HEK293T (cell line): ENCODE measurements around the gene C1orf94.

ENCODE experiments used
- CTCF ChIA-PET: fragments of 350-600 bp; formaldehyde crosslinking; extraction: SDS; loops from one replicate; lab custom pipeline; 2021; ENCODE audit warnings: antibody characterized with exemption, inconsistent platforms; lab: Yijun Ruan, JAX
- POLR2A ChIA-PET: fragments of 350-600 bp; formaldehyde crosslinking; extraction: SDS; loops from one replicate; lab custom pipeline; 2020; ENCODE audit warnings: antibody characterized with exemption, inconsistent platforms; lab: Yijun Ruan, JAX
- DNase-seq: peaks from one replicate; pipeline ENCODE4 v3.0.0; 2012; ENCODE audit warnings: mixed read lengths; ENCODE audit errors: extremely low spot score
- ARNT ChIP-seq: fragments of 450-650 bp; IDR thresholded peaks from 2 replicates; pipeline ENCODE4 v1.6.1; 2017; ENCODE audit warnings: mild to moderate bottlenecking
- BHLHE40 ChIP-seq: fragments of 450-650 bp; IDR thresholded peaks from 2 replicates; pipeline ENCODE4 v1.6.1; 2016; ENCODE audit warnings: mild to moderate bottlenecking, moderate library complexity, borderline replicate concordance
- CTBP1 ChIP-seq: fragments of 450-650 bp; IDR thresholded peaks from 2 replicates; pipeline ENCODE4 v1.6.1; 2016; ENCODE audit warnings: borderline replicate concordance
- ELF4 ChIP-seq: fragments of 450-650 bp; IDR thresholded peaks from 2 replicates; pipeline ENCODE4 v1.6.1; 2017; ENCODE audit warnings: antibody characterized with exemption
- FOXA1 ChIP-seq: fragments of 450-650 bp; IDR thresholded peaks from 2 replicates; pipeline ENCODE4 v1.6.1; 2016; ENCODE audit warnings: mild to moderate bottlenecking
- FOXK2 ChIP-seq: fragments of 450-650 bp; IDR thresholded peaks from 2 replicates; pipeline ENCODE4 v1.6.1; 2016; ENCODE audit warnings: mild to moderate bottlenecking
- FOXM1 ChIP-seq: fragments of 450-650 bp; IDR thresholded peaks from 2 replicates; pipeline ENCODE4 v1.6.1; 2017; ENCODE audit warnings: mild to moderate bottlenecking, borderline replicate concordance
- HDGF ChIP-seq: fragments of 450-650 bp; IDR thresholded peaks from 2 replicates; pipeline ENCODE4 v1.6.1; 2017; ENCODE audit warnings: antibody characterized with exemption, borderline replicate concordance
- L3MBTL2 ChIP-seq: fragments of 450-650 bp; conservative IDR thresholded peaks from 2 replicates; pipeline ENCODE4 v1.6.1; 2016; ENCODE audit warnings: mild to moderate bottlenecking
- LEF1 ChIP-seq: fragments of 450-650 bp; IDR thresholded peaks from 2 replicates; pipeline ENCODE4 v1.6.1; 2017; ENCODE audit warnings: mild to moderate bottlenecking, borderline replicate concordance
- NFRKB ChIP-seq: fragments of 450-650 bp; IDR thresholded peaks from 2 replicates; pipeline ENCODE4 v1.6.1; 2016; ENCODE audit warnings: mild to moderate bottlenecking, moderate library complexity
- SP1 ChIP-seq: fragments of 450-650 bp; IDR thresholded peaks from 2 replicates; pipeline ENCODE4 v1.6.1; 2017
- SUZ12 ChIP-seq: fragments of 450-650 bp; IDR thresholded peaks from 2 replicates; pipeline ENCODE4 v1.6.1; 2016; ENCODE audit warnings: mild to moderate bottlenecking
- TARDBP ChIP-seq: fragments of 450-650 bp; IDR thresholded peaks from 2 replicates; pipeline ENCODE4 v1.6.1; 2016
- ZNF384 ChIP-seq: fragments of 450-650 bp; IDR thresholded peaks from 2 replicates; pipeline ENCODE4 v1.6.1; 2016
- TF ChIP-seq, protein P1 (sequence below): fragments of 450-650 bp; IDR thresholded peaks from 2 replicates; pipeline ENCODE4 v1.6.1; 2016

Gene C1orf94

DNA sequence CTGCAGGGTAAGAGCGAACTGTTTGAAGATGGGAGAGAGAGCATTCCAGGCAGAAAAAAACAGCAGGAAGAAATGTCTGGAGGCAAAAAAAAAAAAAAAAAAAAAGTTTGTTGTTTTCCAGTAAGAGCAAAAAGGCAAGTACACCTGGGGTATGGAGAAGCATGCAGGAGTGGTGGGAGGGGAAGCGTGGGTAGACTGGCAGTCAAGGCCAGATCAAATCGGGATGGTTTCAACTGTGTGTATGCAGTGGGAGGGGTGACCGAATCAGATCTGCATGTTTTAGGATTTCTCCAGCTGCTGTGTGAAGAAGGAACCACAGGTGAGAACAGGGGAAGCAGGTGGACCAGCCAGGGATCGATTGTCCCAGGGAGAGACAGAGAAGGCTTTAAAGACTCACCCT lies 46.4 kb upstream of the C1orf94 start:
- TF ChIP-seq BHLHE40 (no peak), SP1 (no peak), FOXM1 (no peak), TARDBP (no peak), LEF1 (no peak), HDGF (no peak), SUZ12 (no peak), FOXA1 (no peak), ELF4 (no peak), ARNT (no peak), NFRKB (no peak), FOXK2 (no peak), ZNF384 (no peak), CTBP1 (no peak), L3MBTL2 (no peak)
- TF ChIP-seq, protein P1, sequence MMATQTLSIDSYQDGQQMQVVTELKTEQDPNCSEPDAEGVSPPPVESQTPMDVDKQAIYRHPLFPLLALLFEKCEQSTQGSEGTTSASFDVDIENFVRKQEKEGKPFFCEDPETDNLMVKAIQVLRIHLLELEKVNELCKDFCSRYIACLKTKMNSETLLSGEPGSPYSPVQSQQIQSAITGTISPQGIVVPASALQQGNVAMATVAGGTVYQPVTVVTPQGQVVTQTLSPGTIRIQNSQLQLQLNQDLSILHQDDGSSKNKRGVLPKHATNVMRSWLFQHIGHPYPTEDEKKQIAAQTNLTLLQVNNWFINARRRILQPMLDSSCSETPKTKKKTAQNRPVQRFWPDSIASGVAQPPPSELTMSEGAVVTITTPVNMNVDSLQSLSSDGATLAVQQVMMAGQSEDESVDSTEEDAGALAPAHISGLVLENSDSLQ = no peak
- CTCF ChIA-PET = no interaction called here
- no peak for DNase-seq
- POLR2A ChIA-PET = no interaction called here

DNA sequence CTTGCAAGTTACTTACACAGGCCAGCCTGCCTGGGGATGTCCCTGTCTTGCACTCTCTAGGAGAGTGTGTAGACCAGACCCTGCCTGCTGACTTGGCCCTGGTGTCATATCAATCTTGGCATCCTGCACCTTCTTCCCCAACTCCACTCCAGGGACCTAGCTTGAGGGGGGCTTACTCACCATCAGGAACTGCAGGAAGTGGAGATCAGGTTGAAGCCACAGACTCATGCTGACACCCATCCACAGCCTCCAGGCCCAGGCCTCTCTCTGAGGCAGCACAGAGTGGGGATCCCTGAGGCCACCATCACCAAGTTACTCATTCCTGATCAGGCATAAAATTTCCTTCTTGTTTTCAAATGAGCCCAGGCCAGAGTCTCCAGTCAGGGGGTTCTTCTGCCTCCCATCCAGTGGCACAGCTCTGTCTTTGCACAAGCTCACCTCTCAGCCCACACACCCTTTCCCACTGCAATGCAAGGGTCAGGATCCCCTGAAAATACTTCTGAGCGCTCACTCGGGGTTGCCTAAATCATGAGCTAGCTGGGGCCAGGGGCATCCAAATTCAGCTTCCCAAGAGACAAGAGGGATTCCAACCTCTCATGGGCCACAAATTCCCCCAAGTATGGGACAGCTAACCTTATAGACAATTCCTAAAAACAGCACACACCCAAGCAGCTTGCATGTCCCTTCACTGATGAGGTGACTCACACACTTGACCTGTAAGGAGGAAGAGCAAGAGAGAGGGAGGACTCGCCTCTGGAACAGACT lies 45.1 kb upstream of the C1orf94 start:
- TF ChIP-seq BHLHE40 (no peak), FOXK2 (no peak), LEF1 (no peak), FOXA1 (no peak), TARDBP (no peak), ZNF384 (no peak), SUZ12 (no peak), CTBP1 (no peak), FOXM1 (no peak), ARNT (no peak), NFRKB (no peak)
- POLR2A ChIA-PET = no interaction called here
- DNase-seq = no peak
- CTCF ChIA-PET = no interaction called here

DNA sequence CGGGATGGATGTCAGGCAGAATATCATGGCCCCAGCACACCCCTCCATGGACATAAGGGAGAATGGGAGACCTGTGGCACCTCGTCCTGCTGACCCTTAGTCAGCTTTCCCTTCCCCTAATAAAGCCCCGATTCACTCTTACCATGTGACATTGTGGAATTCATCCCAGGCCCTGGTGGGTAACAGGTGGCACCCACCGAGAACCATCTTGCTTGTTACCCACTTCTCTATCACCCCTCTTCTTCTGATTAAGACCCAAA lies 44.6 kb upstream of the C1orf94 start:
- TF ChIP-seq HDGF (no peak), FOXM1 (no peak), SUZ12 (no peak), ELF4 (no peak), TARDBP (no peak), CTBP1 (no peak), LEF1 (no peak), SP1 (no peak), ZNF384 (no peak), BHLHE40 (no peak), ARNT (no peak), NFRKB (no peak), FOXA1 (no peak), FOXK2 (no peak), L3MBTL2 (no peak)
- TF ChIP-seq, protein P1 = no peak
- ChIA-PET CTCF (no interaction called here), POLR2A (no interaction called here)
- DNase-seq = no peak

DNA sequence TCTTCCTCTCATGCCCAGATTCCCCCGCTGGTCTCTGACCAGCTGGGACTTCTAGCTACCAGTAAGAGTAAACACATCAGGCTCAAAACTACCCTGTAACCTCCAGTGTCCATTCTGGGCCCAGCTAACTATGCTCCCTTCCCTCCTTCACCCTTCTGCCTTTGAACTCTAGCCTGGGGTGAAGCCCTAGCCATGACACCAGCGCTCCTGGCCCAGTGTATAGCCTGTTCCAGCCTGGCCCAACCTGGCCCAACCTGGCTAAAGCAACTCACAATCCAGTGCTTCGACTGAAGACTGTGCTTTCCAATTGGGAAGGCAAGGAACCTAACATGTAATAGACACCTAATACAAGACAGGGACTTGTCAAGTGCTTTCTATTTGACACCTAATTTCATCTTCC lies 39.3 kb upstream of the C1orf94 start:
- TF ChIP-seq FOXA1 (no peak), CTBP1 (no peak), ZNF384 (no peak)
- TF ChIP-seq, protein P1 = no peak
- POLR2A ChIA-PET = no interaction called here
- CTCF ChIA-PET = no interaction called here
- DNase-seq = no peak

DNA sequence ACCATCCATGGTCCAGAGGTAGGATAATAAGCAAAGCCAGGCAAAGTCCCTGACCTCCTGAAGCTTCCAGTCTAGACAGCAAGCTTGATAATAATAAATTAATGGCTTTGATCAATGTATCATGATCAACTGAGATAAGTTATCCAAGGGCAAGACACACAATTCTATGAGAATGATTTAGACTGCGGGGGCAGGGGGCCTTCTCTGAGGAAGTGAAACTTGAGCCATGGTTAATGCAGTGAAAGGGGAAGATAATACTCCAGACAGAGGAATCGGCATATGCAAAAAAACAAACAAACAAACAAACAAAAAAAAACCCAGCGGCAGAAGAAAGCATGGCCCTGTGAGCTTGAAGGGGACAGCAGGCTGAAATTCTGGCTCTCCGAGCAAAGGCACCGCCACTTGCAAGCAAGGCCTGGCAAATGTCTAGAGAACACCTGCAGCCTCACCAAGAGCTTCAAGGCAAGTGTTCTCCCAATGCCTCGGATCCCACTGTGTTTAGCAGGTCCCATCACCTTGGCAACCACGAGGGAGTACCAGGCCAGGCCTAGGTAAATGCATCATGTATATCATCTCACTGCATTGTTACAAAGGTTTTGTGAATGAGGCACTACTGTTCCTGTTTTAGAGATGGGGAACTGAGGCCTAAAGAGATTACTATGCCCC lies 36.6 kb upstream of the C1orf94 start:
- ChIA-PET CTCF (interaction anchor here (0.6 kb wide), 1 partner anchor 13 kb away, joined by 4 read pairs; no protein-coding TSS in a partner anchor), POLR2A (no interaction called here)
- TF ChIP-seq FOXA1 (no peak), HDGF (no peak), CTBP1 (no peak), FOXM1 (no peak), LEF1 (no peak), SUZ12 (no peak), TARDBP (no peak), BHLHE40 (no peak), NFRKB (no peak), ARNT (no peak), FOXK2 (no peak), ZNF384 (no peak), ELF4 (no peak)
- TF ChIP-seq, protein P1 = no peak
- DNase-seq = no peak

DNA sequence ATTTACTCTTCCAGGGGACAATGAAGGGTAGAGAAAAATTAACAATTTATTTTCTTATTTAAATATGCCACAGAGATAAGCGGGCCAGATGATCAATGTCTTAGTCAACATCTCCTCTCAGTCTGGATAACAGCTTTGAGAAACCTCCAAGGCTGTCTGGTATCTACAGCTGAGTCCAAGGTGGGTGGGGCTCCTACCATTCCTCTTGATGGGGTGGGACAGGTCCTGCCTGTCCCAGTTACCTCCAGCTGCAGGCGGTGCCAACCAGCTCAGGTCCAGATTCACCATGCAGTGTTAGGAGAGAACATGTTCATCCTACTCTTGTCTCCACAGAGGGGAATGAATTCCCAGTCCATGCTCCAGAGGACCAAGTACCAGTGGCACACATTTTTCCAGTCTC lies 32.7 kb upstream of the C1orf94 start:
- CTCF ChIA-PET = interaction anchor here (0.6 to 1.4 kb wide), 2 partner anchors 19 to 500 kb away, joined by 3 read pairs; no protein-coding TSS in a partner anchor
- POLR2A ChIA-PET = no interaction called here
- no peak for DNase-seq
- no peak for TF ChIP-seq ELF4
- no peak for TF ChIP-seq SUZ12
- TF ChIP-seq BHLHE40 = no peak
- no peak for TF ChIP-seq TARDBP
- no peak for TF ChIP-seq SP1
- no peak for TF ChIP-seq HDGF
- TF ChIP-seq NFRKB = no peak
- TF ChIP-seq ZNF384 = no peak
- TF ChIP-seq, protein P1 = no peak
